GM19240 (cell line): ENCODE data around the gene COL23A1.

Source experiments
- DNase-seq: peaks from one replicate; pipeline ENCODE4 v3.0.0; 2011; ENCODE audit warnings: low spot score; ENCODE audit not compliant: insufficient read length

Gene COL23A1

DNA sequence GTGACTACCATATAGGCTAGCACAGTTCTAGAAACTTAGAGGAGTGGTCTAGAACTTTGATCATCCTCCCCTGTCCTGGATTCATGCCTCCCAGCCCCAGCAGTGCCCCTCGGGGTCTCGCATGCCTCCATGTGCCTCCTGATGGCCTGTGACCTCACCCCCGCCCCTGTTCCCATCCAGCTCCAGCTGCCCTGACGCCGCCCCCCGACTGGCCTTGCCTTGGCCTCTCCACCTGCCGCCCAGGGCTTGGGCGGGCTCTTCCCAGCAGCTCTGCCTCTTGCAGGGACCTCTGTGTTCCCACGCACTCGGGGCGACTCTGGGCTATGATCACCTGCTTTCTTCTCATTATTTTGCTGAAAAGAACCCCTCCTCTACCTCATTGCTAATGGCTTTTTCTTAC is 242.2 kb downstream of the COL23A1 start:
- no peak for DNase-seq

DNA sequence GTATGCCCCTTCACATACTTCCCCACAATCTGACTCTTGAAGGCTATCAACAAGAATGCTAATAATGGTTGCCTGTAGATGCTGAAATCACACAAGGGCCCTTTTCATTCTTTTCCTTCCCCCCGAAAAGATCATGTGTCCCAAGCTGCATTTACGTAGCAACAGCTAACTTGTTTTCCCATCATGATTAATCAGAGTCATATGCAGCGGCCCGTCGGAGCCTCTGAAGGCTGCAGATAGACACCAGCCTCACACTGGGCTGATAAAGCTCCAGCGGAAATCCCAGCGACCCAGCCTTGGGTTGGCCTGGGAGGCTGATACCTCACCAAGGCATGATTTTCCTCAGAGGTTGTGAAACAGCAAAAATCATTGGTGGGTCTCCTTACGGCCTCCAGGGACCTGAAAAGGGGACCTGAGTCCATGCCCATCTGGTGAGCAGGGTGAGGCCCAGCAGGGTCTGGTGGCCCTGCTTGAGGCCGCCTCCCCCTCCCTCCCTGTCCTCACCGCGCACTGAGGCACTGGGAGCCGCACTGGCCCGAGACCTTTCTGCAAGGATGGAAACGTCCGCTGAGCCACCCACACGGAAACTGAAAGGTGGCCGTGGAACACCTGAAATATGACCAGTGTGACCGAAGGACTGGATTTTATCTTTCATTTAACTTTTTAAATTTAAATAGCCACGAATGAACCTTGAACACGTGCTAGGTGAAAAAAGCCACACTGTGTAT is 243.4 kb downstream of the COL23A1 start:
- no peak for DNase-seq

DNA sequence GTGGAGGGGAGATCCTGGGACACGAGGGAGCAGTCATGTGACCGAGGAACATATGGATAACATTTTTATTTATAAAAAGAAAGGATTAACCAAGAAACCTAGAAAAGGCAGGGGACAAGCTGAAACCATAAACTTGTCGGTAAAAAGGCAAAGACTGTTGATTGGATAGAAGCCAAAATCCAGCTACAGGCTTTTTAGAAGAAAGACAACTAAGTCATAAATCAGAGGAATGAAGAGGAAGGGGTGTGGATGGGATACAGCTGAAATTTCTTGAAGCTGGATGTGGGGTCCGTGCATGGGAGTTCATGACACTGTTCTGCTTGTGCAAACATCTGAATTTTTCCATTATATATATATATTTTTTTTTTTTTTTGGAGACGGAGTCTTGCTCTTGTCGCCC is 246.9 kb downstream of the COL23A1 start:
- no peak for DNase-seq

- no peak for DNase-seq
These were observed 248.4 kb downstream of the COL23A1 start for GRCh38 chr5:178341851-178342140.

GRCh38 chr5:178341091-178341850 is 248.9 kb downstream of the COL23A1 start:
- DNase-seq: no peak

DNA sequence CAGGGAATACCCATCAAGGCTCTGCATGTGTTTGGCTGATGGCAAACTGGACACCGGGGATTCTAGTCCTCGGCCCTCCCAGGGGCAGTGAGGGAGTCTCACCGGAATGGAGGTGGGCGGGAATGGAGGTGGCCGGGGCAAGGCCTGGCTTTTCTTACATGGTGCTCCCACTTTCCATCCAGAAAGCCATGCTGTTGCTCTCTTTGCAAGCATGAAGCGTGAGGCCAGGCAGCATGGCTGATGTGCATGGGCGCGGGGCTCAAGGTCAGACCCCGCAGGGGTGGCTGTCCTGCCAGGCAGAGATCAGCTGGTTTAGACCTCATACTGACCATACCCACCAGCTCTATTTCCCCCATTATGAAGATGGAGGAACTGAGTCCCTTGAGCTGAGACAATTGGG is 249.6 kb downstream of the COL23A1 start:
- DNase-seq: no peak

DNA sequence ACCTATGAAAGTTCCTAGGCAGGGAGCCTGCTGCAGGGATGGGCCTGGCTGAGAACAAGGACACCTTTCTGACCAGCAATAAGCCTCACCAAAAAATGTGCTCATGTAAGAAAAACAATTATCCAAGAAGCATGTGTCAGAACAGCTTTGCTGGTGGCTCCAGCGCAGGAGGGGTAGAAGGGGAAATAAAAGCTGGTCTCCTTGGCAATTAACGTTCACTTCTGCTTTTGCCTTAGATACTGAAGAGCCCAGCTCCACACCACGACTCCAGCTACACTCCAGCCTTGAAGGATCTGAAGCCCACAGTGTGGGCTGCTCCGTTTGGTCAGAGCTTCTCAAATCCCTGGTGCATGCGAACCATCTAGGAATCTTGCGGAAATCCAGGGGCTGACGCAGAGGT is 250.0 kb downstream of the COL23A1 start:
- DNase-seq: no peak

DNA sequence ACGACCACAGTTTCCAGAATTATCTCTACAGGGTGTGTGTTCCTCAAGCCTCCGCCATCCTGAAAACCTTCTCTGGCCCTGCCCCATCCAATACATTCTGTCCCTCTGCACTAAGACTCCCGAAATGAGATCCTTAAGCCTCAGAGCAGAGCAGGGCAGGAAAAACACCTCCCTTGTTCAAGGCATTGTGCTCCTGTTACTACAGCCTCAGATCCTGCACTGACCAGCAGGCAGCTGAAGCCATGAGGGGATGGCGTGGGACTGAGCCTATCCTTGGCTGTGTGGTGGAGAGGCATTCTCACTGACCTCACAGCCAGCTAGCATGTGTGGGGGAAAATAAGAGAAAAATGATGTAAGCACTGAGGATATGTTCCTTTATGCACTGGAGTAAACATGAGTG is 250.9 kb downstream of the COL23A1 start:
- DNase-seq: no peak

GRCh38 chr5:178338750-178339144 is 251.4 kb downstream of the COL23A1 start:
- DNase-seq: no peak

- DNase-seq: no peak
These were observed 252.0 kb downstream of the COL23A1 start for GRCh38 chr5:178338126-178338749.

GRCh38 chr5:178337334-178337741 is 252.9 kb downstream of the COL23A1 start:
- no peak for DNase-seq

DNA sequence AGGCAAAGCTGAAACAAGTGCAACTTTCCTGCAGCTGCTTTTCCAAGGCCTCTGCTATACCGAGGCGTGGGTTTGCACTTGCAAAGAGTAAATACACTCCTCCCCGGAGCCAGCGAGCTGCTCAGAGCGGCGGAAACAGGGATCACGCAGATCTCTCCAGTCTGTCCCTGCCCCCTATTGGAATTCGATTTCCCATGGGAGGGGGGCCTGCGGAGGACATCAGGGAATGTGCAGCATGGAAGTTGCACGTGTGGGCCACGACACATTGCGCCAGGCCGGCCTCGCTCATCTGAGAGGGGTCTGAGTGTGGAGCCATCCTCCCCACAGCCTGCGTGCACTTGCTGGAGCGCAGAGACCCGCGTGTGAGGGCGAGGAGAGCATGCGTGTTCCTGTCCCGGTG is 253.3 kb downstream of the COL23A1 start:
- DNase-seq: no peak

- DNase-seq: no peak
These were observed 254.7 kb downstream of the COL23A1 start for GRCh38 chr5:178335302-178336030.

DNA sequence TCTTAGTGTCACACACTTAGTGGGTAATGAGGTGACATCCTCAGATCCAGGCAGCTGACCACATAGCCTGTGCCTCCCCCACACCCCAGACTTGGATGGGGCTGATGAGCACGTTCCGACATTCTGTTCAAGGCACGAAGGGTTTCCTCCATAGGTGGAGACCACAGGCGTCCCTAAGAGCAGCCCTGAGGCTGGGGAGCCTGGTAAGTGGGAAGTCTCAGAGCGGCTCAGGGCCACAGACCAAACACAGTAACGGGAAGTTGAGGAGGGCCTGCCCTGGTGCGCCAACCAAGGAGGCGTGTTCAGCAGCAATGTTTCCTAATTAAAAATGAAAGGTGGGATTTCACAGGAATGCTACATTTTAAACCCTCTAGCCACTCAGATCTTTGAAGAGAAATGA is 255.3 kb downstream of the COL23A1 start:
- DNase-seq: no peak

DNA sequence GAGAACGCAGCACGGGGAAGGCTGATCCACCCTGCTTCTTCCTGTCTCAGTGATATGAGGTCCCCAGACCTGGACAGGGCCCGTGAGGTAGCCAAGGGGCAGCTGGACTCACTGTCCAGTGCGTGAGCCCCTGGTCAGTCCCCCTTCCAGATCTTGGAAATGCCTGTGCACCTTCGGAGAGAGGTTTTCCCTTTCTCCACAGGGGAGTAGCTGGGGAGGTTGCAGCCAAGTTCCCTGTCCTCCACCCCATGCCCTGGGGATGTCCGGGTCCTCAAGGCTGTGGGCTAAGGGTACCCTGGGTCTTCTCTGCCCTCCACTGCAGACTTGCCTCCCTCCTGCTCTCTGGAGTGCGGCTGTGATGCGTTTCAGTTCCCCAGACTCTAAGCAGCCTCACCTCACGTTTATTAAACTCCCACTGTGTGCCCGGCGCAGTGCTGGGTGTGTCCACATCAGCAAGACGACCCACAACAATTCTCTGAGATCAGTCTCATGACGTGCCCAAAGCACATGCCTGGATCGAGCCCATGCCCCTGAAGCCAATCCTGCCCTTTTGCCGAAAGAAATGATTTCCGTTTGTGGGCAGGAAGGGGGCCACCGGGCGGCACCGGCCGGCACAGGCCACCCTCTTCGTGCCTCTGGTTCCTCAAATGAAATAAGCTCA is 256.2 kb downstream of the COL23A1 start:
- no peak for DNase-seq

DNA sequence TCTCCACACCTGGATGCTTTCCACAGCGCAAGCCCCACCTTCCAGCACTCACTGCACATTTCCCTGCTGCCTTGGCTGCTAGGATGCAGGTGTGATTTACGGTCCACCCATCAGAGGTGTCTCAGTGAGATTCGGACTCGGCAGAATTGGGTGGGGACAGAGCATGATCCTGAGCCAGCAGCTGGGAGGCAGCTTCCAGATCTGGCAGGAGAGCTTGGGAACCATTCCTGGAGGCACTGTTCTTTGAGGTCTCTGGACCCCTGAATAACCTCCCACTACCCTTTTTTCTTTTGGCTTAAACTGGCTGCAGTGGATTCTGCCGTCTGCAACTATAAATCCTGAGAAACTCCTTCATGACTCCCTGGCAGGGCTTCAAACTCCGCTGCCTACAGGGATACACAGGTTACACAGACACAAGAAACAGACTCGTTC is 258.0 kb downstream of the COL23A1 start:
- no peak for DNase-seq

GRCh38 chr5:178331491-178331996 is 258.6 kb downstream of the COL23A1 start:
- no peak for DNase-seq

DNA sequence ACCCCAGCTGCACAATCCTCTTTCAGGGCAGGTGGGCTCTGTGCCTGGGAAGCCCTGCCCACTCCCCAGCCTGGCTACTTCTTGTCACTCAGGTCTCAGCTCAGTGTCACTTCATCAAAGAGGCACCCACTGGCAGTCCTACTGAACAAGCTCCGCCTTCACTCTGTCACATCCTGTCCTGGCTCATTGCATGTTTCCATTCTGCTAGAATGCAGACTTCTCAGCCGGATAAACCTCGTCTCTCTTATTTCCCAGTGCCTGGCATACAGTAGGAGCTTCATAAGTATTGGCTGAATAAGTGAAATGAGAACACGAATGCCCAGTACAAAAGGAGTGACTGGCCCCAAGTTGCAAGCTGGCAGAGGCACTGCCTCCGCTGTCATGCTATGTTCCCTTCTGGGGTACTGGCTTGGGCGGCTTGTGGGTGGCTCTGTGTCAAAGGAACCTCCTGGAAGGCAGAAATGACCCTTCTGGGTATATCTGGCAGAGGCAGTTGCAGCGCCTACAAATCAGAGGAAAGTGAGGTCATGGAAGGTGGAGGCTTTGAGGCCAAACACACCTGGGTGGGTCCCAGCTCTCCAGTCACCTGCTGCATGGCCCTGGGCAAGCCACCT is 259.3 kb downstream of the COL23A1 start:
- no peak for DNase-seq

GRCh38 chr5:178328826-178329730 is 261.1 kb downstream of the COL23A1 start:
- DNase-seq: no peak
